Epithelial cell of proximal tubule (primary cell): ENCODE measurements around the gene CARD11. TPM values are rescaled to one million over a fixed set of nuclear protein-coding genes. Genes with fewer than 3 reads are reported as not detected.

Experiments used
- DNase-seq: peaks from one replicate; pipeline ENCODE4 v3.0.0-alpha.2; 2011; ENCODE audit warnings: low read depth
- H3K4me3 ChIP-seq: 2 replicates; pipeline ENCODE4 v1.5.1; 2011; ENCODE audit warnings: low read depth, mild to moderate bottlenecking, low read length
- CTCF ChIP-seq: conservative IDR thresholded peaks from 2 replicates; pipeline ENCODE4 v1.5.1; 2012; ENCODE audit warnings: low read depth, mild to moderate bottlenecking, low read length
- total RNA-seq: library from RNA; depleted of rRNA; stranded (reverse); fragments of >200 nt; gene quantifications from 2 replicates; pipeline ENCODE4 v1.2.3, GENCODE V29; 2015

The CARD11 gene
- total RNA-seq, 1 donor from 2014 or later, result 18.7 TPM

GRCh38 chr7:2919256-2919655 lies 124.4 kb downstream of the CARD11 start:
- TF ChIP-seq CTCF, result no peak
- no peak overlapping the region for H3K4me3 ChIP-seq
- DNase-seq, result no peak

- no peak for TF ChIP-seq CTCF
- H3K4me3 ChIP-seq, result no peak overlapping the region
- no peak for DNase-seq
Measured at GRCh38 chr7:2918406-2918805, 125.3 kb downstream of the CARD11 start.

GRCh38 chr7:2915023-2915422 lies 128.6 kb downstream of the CARD11 start:
- TF ChIP-seq CTCF, result no peak
- no peak for DNase-seq
- H3K4me3 ChIP-seq, result no peak overlapping the region

- no peak for DNase-seq
- no peak overlapping the region for H3K4me3 ChIP-seq
- TF ChIP-seq CTCF, result no peak
Measured at GRCh38 chr7:2913760-2914387, 129.8 kb downstream of the CARD11 start.

- no peak overlapping the region for H3K4me3 ChIP-seq
- no peak for DNase-seq
- TF ChIP-seq CTCF, result no peak
Measured at GRCh38 chr7:2912684-2913439, 130.8 kb downstream of the CARD11 start.

GRCh38 chr7:2911466-2911865 lies 132.2 kb downstream of the CARD11 start:
- no peak overlapping the region for H3K4me3 ChIP-seq
- no peak for DNase-seq
- no peak for TF ChIP-seq CTCF
